Measurements from ENCODE around the gene CCDC54.
A peak's percentile ranks its signal among the peaks of the same experiment; 100 is the strongest.

Gene CCDC54

GRCh38 chr3:107346564-107346963 is 30.7 kb upstream of the CCDC54 start:
- no peak for TF ChIP-seq SP1 (IDR thresholded peaks at IDR 0.05)
- no peak for TF ChIP-seq FOXK2 (IDR thresholded peaks at IDR 0.05)
- TF ChIP-seq L3MBTL2 (conservative IDR thresholded peaks at IDR 0.05) = no peak
- TF ChIP-seq BHLHE40 (IDR thresholded peaks at IDR 0.05; ENCODE audit: borderline replicate concordance) = no peak
- TF ChIP-seq ELF4 (IDR thresholded peaks at IDR 0.05) = no peak
- TF ChIP-seq FOXM1 (IDR thresholded peaks at IDR 0.05; ENCODE audit: borderline replicate concordance) = no peak
- TF ChIP-seq CTBP1 (IDR thresholded peaks at IDR 0.05; ENCODE audit: borderline replicate concordance) = no peak
- no peak for TF ChIP-seq LEF1 (IDR thresholded peaks at IDR 0.05; ENCODE audit: borderline replicate concordance)
- TF ChIP-seq NFRKB (IDR thresholded peaks at IDR 0.05) = no peak
- TF ChIP-seq TARDBP (IDR thresholded peaks at IDR 0.05) = no peak
- no peak for TF ChIP-seq SUZ12 (IDR thresholded peaks at IDR 0.05)
- TF ChIP-seq PKNOX1 (IDR thresholded peaks at IDR 0.05) = no peak
- no peak for DNase-seq (ENCODE audit: extremely low spot score)
- ChIA-PET CTCF (no interaction called here), POLR2A (interaction anchor here (0.5 kb wide), 1 partner anchor 14 kb away, joined by 3 read pairs; no protein-coding TSS in a partner anchor)

- ChIA-PET CTCF (no interaction called here), POLR2A (no interaction called here)
- TF ChIP-seq CTBP1 (IDR thresholded peaks at IDR 0.05; ENCODE audit: borderline replicate concordance) = no peak
- TF ChIP-seq FOXA1 (IDR thresholded peaks at IDR 0.05) = no peak
- TF ChIP-seq SUZ12 (IDR thresholded peaks at IDR 0.05) = no peak
- no peak for TF ChIP-seq ELF4 (IDR thresholded peaks at IDR 0.05)
- TF ChIP-seq BHLHE40 (IDR thresholded peaks at IDR 0.05; ENCODE audit: borderline replicate concordance) = no peak
- TF ChIP-seq ZNF384 (IDR thresholded peaks at IDR 0.05) = no peak
- TF ChIP-seq FOXK2 (IDR thresholded peaks at IDR 0.05) = no peak
- no peak for TF ChIP-seq L3MBTL2 (conservative IDR thresholded peaks at IDR 0.05)
- TF ChIP-seq PKNOX1 (IDR thresholded peaks at IDR 0.05) = no peak
- TF ChIP-seq TARDBP (IDR thresholded peaks at IDR 0.05) = no peak
- no peak for TF ChIP-seq FOXM1 (IDR thresholded peaks at IDR 0.05; ENCODE audit: borderline replicate concordance)
- TF ChIP-seq SP1 (IDR thresholded peaks at IDR 0.05) = no peak
- TF ChIP-seq ARNT (IDR thresholded peaks at IDR 0.05) = no peak
- no peak for TF ChIP-seq HDGF (IDR thresholded peaks at IDR 0.05; ENCODE audit: borderline replicate concordance)
- no peak for TF ChIP-seq NFRKB (IDR thresholded peaks at IDR 0.05)
- no peak for TF ChIP-seq LEF1 (IDR thresholded peaks at IDR 0.05; ENCODE audit: borderline replicate concordance)
- DNase-seq (ENCODE audit: extremely low spot score) = no peak
These were observed 29.5 kb upstream of the CCDC54 start for GRCh38 chr3:107347751-107348150.

GRCh38 chr3:107356706-107357105 is 20.5 kb upstream of the CCDC54 start:
- TF ChIP-seq LEF1 (IDR thresholded peaks at IDR 0.05; ENCODE audit: borderline replicate concordance) (no peak), NFRKB (IDR thresholded peaks at IDR 0.05) (no peak), BHLHE40 (IDR thresholded peaks at IDR 0.05; ENCODE audit: borderline replicate concordance) (no peak), PKNOX1 (IDR thresholded peaks at IDR 0.05) (no peak), L3MBTL2 (conservative IDR thresholded peaks at IDR 0.05) (no peak)
- ChIA-PET POLR2A (no interaction called here), CTCF (no interaction called here)
- no peak for DNase-seq (ENCODE audit: extremely low spot score)

- no peak for TF ChIP-seq FOXA1 (IDR thresholded peaks at IDR 0.05)
- TF ChIP-seq LEF1 (IDR thresholded peaks at IDR 0.05; ENCODE audit: borderline replicate concordance) = no peak
- no peak for TF ChIP-seq ELF4 (IDR thresholded peaks at IDR 0.05)
- TF ChIP-seq TARDBP (IDR thresholded peaks at IDR 0.05) = no peak
- no peak for DNase-seq (ENCODE audit: extremely low spot score)
- ChIA-PET CTCF (no interaction called here), POLR2A (no interaction called here)
These were observed 15.6 kb upstream of the CCDC54 start for GRCh38 chr3:107361633-107362032.

GRCh38 chr3:107365051-107365450 is 12.2 kb upstream of the CCDC54 start:
- TF ChIP-seq ELF4 (IDR thresholded peaks at IDR 0.05) (peak; percentile 69; the same call in 1 of the 2 replicates), ZNF384 (IDR thresholded peaks at IDR 0.05) (no peak), PKNOX1 (IDR thresholded peaks at IDR 0.05) (no peak)
- DNase-seq (ENCODE audit: extremely low spot score) = no peak
- CTCF ChIA-PET = no interaction called here
- POLR2A ChIA-PET = no interaction called here

- POLR2A ChIA-PET = no interaction called here
- CTCF ChIA-PET = no interaction called here
- no peak for DNase-seq (ENCODE audit: extremely low spot score)
- no peak for TF ChIP-seq SP1 (IDR thresholded peaks at IDR 0.05)
These were observed 10.5 kb upstream of the CCDC54 start for GRCh38 chr3:107366766-107367165.

- TF ChIP-seq PKNOX1 (IDR thresholded peaks at IDR 0.05) = no peak
- TF ChIP-seq HDGF (IDR thresholded peaks at IDR 0.05; ENCODE audit: borderline replicate concordance) = no peak
- no peak for TF ChIP-seq FOXA1 (IDR thresholded peaks at IDR 0.05)
- no peak for TF ChIP-seq FOXM1 (IDR thresholded peaks at IDR 0.05; ENCODE audit: borderline replicate concordance)
- TF ChIP-seq ARNT (IDR thresholded peaks at IDR 0.05) = no peak
- TF ChIP-seq LEF1 (IDR thresholded peaks at IDR 0.05; ENCODE audit: borderline replicate concordance) = no peak
- no peak for TF ChIP-seq ZNF384 (IDR thresholded peaks at IDR 0.05)
- no peak for TF ChIP-seq CTBP1 (IDR thresholded peaks at IDR 0.05; ENCODE audit: borderline replicate concordance)
- no peak for TF ChIP-seq ELF4 (IDR thresholded peaks at IDR 0.05)
- ChIA-PET CTCF (no interaction called here), POLR2A (no interaction called here)
- DNase-seq (ENCODE audit: extremely low spot score) = no peak
These were observed 9.9 kb upstream of the CCDC54 start for GRCh38 chr3:107367353-107367752.

Data from HEK293T (cell line).